Activated T-cell treated with anti-CD3 and anti-CD28 coated beads, Interleukin-2, amount 50 U/mL, for 48 hours (primary cell): ENCODE results near the gene KMT2E.

Experiments used
- DNase-seq, 2 experiments: peaks; one replicate each; pipeline ENCODE4 v3.0.0-alpha.2; 2020

The KMT2E gene

DNA sequence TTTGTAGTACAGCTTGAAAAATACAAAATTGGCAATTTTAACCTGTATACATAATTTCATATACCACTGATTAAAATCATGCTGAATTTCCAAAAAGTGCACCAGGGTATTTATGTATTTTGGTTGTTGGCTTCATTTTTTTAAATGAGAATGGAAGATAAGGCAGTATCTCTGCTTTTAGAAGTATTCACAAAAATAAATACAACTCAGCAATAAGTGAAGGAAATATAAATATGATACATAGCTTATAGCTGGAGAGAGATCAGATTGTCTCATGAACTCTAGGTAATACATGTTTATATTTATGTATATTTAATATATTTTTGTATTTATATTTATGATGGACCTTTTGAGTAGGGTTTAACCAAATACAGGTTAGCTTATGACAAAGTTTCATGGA lies 81.0 kb downstream of the KMT2E start:
- no peak for DNase-seq

DNA sequence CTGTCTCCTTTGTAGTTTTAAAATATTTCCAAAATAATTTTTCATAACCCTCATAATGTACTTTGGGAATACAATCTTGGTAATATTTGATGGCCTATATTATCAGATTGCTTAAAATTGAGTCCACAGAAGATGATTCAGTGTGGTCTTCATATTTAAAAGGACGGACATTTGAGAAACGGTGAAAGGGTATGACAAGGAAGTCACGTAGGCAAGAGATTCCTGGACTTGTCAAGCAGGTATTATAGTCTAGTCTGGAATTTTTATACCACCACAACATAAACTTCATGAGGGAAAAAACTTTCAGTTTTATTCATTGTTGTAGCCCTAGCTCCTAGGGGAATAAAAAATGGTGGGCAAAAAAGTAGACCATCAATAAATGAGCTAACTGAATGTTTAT lies 82.3 kb downstream of the KMT2E start:
- no peak for DNase-seq

DNA sequence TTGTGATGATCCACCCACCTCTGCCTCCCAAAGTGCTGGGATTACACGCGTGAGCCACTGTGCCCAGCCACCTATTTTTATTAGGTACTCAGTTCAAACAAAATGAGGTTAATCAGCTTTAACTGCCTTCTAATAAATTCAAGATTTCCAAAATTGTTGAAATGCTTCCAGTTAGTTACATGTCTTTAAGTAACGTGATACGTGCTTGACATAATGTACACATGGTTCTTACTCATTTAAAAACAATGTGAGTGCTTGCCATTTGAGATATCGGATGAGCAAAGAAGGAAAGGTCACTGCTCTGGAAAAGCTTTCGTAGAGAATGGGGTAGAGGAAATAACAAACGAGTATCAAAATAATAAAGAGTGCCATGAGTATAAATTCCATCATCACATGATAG lies 83.6 kb downstream of the KMT2E start:
- no peak for DNase-seq

DNA sequence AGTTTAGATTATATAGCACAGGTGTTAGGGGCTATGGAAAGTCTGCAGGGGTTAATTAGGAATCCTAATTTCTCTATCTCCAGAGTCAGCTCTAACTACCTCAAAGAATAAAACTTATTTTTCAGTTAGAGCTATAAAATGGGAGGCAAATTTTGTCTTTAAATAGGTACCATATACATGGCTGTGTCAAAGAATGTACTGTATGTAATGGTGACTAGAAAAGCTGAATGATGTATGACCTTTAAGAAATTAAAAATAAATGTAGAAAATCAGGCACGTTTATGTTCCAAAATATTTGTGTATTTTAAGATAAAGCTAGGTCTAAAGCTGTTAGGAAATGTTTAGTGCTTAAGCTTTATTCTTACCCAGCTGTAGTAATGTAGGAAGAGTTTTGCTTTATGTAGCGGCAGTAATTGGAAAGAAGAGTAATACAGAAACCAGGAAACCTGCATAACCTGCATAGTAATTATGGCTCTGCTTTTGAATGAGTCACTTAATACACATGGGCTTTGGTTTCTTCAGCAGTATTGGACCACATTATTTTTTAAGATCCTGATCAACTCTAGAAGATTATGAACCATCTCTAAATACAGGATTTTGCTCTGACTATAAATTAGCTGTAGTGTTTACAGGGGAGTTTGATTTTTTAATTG lies 85.0 kb downstream of the KMT2E start:
- no peak for DNase-seq

DNA sequence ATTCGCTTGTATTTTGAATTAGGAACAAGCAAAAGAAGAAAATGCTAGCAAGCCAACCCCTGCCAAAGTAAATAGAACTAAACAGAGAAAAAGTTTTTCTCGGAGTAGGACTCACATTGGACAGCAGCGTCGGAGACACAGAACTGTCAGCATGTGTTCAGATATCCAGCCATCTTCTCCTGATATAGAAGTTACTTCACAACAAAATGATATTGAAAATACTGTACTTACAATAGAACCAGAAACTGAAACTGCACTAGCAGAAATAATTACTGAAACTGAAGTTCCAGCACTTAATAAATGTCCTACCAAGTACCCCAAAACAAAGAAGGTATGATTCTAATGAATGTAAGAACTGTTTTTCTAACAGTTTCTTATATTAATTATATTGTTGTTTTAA lies 87.9 kb downstream of the KMT2E start:
- no peak for DNase-seq

DNA sequence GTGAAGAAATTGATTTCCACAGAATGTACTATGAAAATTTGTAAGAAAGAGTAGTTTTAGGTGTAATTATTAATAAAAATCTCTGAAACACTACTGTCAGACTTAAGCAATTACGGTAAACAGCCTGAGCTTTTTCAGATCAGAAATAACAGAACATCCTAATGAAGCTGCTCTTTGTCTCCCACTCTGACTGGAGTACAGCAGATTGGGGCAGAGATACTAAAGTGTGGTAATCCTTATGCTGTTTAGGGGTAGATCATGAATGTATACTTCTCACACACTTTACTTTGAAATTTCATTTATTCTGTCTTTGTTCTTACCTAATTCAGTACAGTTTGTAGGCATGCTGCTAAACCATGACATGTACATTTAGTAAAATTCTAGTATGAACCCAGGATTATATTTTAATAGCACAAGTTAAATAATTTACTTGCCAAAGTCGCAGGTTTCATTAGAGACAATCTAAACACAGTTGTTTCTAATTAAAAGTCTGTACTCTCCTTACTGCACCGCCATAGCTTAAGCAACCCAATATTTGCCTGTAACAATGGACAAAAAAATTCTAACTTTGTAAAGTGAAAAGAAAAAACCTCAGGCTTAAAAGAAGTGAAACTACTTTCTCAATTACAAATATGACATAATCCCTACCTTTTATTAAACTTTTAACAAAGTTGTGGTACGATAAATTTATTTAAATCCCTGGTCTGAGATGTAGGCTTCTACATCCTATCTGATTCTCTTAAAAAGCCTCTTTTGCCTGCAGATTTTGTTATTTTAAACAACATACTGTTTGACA lies 88.8 kb downstream of the KMT2E start:
- no peak for DNase-seq

DNA sequence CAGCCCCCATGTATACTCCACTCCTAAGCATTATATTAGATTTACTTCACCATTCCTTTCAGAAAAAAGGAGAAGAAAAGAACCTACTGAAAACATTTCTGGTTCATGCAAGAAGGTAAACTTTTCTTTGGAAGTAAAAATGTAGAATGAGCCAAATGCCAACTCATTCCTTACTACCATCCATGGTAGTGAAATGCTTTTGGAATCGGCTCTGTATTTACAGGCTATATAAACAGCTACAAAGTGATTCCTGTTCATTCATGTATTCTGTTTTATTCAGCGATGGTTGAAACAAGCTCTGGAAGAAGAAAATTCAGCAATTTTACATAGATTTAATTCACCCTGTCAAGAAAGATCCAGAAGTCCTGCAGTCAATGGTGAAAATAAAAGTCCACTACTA lies 91.6 kb downstream of the KMT2E start:
- DNase-seq: no peak

DNA sequence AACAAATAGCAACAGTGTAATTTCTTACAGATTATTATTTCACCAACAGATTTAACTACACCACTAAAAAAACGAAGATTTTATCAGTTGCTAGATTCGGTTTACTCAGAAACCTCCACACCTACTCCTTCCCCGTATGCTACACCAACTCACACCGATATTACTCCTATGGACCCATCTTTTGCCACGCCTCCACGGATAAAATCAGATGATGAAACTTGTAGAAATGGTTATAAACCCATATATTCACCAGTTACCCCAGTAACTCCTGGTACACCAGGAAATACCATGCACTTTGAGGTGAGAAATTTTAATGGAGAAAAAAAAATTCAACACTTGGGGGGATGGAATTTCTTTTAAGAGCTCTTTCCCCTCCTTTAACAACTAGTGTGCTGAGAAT lies 92.5 kb downstream of the KMT2E start:
- no peak for DNase-seq

DNA sequence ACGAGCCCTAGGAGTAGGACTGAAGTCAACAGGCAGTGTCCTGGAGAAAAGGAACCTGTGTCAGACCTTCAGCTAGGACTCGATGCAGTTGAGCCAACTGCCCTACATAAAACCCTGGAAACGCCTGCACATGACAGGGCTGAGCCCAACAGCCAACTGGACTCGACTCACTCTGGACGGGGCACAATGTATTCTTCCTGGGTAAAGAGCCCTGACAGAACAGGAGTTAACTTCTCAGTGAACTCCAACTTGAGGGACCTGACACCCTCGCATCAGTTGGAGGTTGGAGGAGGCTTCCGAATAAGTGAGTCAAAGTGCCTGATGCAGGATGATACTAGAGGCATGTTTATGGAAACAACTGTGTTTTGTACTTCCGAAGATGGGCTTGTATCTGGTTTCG lies 93.5 kb downstream of the KMT2E start:
- no peak for DNase-seq

DNA sequence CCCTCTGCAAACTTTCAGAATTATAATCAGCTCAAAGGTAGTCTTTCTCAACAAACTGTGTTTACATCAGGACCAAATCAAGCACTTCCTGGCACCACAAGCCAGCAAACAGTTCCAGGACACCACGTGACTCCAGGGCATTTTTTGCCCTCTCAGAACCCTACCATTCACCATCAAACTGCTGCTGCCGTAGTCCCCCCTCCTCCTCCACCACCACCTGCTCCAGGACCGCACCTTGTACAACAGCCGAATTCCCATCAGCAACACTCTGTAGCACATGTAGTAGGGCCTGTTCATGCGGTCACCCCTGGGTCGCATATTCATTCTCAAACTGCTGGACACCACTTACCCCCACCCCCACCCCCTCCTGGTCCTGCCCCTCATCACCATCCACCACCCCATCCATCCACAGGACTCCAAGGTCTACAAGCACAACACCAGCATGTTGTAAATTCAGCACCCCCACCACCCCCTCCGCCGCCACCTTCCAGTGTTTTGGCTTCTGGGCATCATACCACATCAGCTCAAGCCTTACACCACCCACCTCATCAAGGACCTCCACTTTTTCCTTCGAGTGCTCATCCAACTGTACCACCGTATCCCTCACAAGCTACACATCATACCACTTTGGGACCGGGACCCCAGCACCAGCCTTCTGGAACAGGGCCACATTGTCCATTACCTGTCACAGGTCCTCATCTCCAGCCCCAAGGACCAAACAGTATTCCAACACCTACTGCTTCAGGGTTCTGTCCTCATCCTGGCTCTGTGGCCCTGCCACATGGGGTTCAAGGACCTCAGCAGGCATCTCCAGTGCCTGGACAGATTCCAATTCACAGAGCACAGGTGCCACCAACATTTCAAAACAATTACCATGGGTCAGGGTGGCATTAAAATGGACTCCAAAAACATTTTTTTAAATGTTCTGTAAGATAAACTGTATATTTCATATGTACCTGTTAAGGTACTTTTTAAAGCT lies 98.7 kb downstream of the KMT2E start:
- no peak for DNase-seq

DNA sequence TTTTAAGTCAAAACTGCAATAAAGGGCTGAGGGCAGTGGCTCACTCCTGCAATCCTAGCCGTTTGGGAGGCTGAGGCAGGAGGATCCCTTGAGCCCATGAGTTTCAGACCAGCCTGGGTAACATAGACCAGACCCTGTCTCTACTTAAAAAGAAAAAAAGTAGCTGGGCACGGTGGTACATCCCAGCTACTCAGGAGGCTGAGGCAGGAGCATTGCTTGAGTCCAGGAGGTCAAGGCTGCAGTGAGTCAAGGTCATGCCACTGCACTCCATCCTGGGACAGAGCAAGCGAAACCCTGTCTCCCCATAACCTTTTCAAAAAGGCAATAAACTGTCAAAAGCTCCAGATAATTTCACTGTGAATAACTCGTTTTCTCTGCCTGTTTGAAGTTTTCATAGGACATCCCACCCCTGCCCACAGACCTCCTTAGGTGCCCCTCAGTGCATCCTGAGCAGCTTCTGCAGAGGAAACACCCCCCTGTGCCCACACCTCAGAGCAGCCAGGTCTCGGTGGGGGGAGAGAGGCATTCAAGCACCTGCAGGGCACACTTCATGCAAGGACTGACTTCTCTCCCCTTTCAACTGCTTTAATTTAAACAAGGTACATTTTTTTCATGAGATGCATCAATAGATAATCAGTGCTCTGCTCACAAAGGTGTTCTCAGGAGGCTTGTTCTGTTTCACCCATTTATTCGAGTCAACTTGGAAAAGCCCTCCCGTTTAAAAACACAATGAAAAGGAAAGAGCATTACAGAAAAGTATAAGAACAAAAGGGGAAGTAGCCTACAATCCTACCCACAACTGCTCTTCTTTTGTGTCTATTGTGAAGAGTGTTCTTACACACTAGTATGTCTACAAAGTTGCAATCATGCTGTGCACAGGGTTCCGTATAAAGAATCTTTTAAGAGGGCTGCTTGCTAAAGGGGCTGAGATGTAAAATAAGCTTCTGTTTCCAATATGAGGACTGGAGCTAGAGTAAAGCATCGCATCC lies 104.9 kb downstream of the KMT2E start:
- DNase-seq: no peak

DNA sequence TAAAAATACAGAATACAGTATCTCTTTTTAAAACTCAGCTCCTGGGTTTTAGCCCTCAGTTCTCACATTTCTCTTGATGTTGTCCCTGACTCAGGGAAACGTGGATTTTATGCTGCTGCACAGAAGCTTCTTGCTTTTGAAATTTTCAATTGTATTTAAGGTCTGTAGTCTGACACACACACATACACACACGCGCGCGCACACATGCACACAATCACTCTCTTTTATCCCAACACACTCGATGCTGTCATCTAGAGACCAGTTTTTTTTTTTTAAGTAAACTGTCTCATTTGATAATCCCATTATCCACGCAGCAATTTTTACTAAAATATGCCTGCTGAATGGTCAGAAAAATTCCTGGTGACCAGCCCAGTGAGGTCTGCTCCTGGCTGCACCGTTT lies 108.6 kb downstream of the KMT2E start:
- DNase-seq: no peak

DNA sequence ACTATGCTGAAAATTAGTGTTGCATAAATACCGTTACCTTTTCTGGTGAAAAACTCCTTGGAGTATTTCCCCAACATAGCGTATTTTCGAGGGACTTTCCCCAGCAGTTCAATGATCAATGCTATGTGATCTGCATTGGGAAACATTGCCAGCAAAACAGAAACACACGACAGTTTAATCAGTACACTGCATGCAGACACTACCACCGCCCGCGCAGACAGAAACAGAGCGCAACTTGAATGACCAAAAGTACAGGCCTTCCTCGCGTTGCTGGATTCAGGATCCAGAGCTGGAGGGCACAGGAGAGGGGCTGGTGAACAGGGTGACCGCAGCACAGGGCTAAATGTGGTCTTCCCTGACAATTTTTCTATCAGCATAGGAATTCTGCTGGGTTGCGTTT lies 111.7 kb downstream of the KMT2E start:
- no peak for DNase-seq

DNA sequence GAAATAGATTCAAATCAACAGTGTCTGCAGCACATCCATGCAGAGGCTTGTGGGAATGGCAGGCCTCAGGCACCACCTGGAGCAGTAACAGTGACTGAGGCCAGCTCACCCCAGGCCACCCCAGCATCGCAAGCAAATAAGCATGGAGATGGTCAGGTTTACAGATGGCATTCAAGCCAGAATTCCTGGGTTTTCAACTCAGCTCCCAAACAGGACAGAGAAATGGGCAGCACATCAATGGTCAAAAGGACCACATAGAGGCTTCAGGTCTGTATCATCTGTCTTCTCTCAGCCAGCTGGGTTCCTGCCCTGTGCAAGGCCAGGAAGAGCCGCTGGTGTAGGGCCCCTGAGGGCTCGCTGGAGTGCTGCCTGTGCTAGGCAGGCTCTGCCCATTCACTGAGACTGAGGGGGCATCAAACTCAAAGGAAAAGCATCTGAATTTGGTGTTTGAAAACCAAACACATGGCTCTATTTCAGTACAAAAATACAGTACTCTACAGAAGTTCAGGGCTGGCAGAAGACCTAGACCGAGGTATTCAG lies 112.5 kb downstream of the KMT2E start:
- DNase-seq: no peak

DNA sequence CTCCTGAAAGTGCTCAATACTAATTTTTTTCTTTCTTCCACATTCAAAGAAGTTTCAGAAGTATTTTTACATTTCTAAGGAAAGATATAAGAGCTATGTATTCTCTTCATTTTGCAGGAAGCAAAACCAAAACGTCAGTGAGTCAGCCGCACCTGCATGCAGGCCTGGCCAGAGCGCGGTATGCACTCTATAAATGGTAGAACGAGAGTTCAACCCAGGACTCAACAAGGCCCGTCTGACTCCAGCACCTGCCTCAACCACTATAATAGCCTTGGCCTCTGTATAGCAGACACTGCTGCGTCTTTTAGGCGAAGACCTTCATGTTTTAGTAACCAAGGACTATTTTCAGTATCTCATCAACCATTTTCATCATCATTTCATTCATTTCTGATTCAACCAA lies 113.2 kb downstream of the KMT2E start:
- DNase-seq: no peak

DNA sequence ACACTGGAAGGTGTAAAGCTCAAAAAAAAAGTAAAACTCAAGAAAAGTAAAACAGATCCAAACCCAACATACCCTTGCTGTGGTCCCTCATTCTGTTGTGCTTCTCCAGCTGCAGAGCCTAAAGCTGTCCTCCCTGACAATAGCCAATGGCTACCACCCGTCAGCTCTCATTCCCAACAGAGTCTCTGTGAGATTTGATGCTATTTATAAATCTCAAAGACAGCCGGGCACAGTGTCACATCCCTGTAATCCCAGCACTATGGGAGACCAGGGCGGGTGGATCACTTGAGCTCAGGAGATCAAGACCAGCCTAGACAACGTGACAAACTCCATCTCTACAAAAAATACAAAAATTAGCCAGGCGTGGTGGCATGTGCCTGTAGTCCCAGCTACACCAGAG lies 116.0 kb downstream of the KMT2E start:
- no peak for DNase-seq

DNA sequence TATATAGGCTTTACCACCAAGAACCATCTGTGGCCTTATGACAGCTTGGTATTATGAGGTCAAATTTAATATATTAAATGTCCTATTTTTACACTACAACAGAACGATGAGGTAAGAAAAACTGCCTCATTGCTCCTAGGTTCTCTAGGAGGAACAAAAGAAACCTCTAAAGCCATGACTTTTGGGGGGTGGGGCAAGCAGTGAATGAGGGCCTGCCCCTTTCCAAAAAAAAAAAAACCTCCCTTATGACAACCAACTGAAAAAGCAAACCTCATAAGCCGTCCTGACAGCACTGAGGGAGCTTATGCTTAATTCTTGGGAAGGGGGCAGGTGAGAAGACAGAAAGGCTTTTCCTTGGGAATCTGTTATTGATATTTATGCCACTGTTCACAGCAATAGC lies 116.6 kb downstream of the KMT2E start:
- no peak for DNase-seq

DNA sequence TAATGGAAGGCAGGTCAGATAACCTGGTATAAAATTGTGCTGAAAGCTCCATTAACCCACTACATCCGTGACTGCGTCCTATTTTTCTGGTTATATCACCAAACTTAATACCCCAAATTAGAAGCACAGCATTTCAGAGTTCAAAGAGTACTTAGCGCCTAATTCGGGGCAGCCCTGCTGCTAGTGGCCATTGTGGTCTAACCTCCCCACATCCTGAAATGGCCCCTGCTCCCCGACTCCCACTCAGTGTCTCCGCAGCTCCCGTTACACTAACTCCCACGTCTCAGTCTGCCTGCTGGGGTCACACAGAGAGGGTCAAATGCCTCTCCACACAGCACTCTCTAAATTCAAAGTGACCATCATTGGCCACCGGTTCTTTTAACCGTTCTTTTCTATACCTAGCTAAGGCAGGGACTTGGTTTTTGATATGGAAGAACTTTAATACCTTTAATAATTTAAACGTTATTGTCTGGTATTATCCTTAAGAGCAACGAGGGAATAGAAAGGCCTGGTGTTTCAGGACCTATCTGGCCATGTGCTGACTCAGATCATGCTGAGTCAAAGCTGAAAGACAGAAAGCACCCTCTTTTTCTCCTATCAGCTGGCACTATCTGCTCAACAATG lies 117.1 kb downstream of the KMT2E start:
- DNase-seq: no peak

DNA sequence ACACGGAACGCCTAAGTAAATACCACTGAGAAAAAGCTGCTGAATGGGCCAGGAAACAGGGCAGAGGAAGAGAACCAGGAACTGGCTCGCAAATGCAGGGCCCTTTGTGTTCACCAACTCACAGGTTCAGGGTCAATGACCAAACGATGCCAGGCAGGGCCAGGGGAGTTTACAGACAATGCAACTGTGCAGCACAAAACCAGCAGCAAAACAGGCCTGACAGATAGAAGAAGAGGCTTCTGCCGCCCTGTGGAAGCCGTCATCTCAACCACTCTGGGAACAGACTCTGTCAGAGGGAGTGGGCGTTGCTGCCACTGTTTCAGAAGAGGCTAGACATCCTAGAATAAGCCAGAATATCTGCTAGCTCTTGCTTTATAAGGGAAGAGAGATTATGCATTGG lies 117.9 kb downstream of the KMT2E start:
- DNase-seq: peak in 1 of 2 experiments; percentile 34

DNA sequence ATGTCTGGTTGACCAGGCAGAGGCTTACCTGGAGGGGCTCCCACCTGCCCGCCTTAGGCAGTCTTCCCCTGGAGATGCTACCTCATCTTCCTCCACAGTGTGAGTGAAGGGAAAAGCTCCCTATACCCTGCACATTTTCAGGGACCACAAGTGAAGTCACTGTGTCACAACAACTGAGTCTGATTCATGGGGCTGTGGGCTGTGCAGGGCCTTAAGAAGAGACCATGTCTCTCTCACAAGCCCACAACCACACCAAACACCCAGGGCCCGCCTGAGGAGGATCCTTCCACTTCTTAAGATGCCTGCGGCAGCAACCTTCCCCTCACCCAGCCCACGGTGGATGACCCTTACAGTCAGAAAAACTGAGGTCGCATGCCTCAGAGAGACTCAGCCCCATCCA lies 118.3 kb downstream of the KMT2E start:
- DNase-seq: peak in 1 of 2 experiments; percentile 35

DNA sequence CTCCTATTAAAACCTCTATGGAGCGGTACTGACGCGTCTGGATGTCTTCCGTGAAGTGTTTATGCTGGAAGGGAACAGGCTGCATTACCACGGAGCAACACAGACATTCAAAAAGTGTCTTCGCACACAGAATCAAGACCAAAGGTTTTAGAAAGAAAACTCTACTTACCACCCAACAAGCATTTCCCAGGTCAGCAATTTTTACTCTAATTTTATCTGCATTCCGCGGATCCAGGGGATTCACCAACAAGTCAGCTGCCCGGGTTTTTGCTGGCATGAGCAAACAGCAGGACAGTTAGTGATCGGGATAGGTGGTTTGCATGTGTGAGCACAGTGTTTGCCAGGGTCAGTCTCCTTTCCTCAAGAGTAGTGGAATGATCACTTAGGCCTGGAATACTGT lies 118.8 kb downstream of the KMT2E start:
- no peak for DNase-seq

DNA sequence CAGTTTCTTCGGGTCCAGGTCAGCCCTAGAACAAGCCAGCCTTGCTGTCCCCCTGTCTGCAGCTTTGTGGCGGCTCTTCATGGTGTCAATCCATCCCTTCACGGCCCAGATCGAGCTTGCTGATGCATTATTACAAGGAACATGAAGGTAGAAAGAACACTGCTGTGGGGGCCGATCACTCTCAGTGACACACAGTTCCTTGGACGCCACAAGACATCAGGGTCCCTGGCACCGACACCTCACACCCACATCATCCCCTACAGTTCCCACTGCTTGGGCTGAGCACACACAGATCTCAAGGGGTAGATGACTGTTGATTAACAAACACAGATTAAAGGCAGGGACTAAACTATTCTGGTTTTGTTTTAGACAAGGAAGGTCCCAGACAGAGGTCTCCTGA lies 119.4 kb downstream of the KMT2E start:
- DNase-seq: no peak
